ENCODE data around the gene RTN4IP1. TPM values are rescaled to one million over a fixed set of nuclear protein-coding genes. Genes with fewer than 3 reads are reported as not detected.
"Not testable (repeated sequence)": the region's sequence is repeated elsewhere in the genome, so short reads cannot be mapped to it uniquely, and the experiment has no call there.

RTN4IP1 gene
- total RNA-seq, 1 donor from 2014 or later: 0.43 TPM

DNA sequence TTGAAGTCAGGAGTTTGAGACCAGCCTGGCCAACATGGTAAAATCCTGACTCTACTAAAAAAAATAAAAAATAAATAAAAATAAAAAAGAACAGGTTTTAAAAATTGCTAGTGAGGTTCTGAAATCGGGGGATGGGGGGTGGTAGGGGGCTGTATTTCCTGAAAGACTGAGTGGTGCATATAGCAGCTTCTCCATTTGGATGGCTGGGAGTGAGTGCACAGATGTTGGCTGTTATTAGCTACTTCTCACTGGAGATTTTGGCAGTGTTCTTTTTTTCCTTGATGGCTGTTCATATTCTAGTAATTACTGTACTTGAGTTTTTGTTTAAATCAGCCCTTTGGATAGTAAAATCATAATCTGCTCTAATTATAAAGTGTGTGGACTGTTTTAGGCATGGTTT is 79.8 kb downstream of the RTN4IP1 start:
- no peaks in the 10 kb centered on the region for H3K9me3 ChIP-seq
- H3K4me3 ChIP-seq: no peak overlapping the region
- intact Hi-C loops (cut with DNase I): loop anchor here (5.0 kb wide), 1 partner anchor 222 kb away; the partner anchor contains the start of gene ATG5
- H3K27ac ChIP-seq: no peak overlapping the region
- H3K4me1 ChIP-seq: peaks cover 14 to 19% of the 10 kb centered on the region in 2 donors
- TF ChIP-seq, protein P1, sequence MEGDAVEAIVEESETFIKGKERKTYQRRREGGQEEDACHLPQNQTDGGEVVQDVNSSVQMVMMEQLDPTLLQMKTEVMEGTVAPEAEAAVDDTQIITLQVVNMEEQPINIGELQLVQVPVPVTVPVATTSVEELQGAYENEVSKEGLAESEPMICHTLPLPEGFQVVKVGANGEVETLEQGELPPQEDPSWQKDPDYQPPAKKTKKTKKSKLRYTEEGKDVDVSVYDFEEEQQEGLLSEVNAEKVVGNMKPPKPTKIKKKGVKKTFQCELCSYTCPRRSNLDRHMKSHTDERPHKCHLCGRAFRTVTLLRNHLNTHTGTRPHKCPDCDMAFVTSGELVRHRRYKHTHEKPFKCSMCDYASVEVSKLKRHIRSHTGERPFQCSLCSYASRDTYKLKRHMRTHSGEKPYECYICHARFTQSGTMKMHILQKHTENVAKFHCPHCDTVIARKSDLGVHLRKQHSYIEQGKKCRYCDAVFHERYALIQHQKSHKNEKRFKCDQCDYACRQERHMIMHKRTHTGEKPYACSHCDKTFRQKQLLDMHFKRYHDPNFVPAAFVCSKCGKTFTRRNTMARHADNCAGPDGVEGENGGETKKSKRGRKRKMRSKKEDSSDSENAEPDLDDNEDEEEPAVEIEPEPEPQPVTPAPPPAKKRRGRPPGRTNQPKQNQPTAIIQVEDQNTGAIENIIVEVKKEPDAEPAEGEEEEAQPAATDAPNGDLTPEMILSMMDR (IDR thresholded peaks at IDR 0.05): no peak
- no peak for DNase-seq (ENCODE audit: low spot score in 2 of 2)
- H3K27me3 ChIP-seq: no peaks in the 10 kb centered on the region
- peaks cover 0 to 9% of the 10 kb centered on the region in 2 donors for H3K36me3 ChIP-seq

GRCh38 chr6:106548926-106549455 is 80.3 kb downstream of the RTN4IP1 start:
- intact Hi-C loops (cut with DNase I): loop anchor here (5.0 kb wide), 1 partner anchor 222 kb away; the partner anchor contains the start of gene ATG5
- H3K4me1 ChIP-seq: peaks cover 14 to 19% of the 10 kb centered on the region in 2 donors
- H3K4me3 ChIP-seq; DNase-seq (ENCODE audit: low spot score in 2 of 2); H3K27me3 ChIP-seq; H3K27ac ChIP-seq; H3K36me3 ChIP-seq; H3K9me3 ChIP-seq: not testable (repeated sequence)

DNA sequence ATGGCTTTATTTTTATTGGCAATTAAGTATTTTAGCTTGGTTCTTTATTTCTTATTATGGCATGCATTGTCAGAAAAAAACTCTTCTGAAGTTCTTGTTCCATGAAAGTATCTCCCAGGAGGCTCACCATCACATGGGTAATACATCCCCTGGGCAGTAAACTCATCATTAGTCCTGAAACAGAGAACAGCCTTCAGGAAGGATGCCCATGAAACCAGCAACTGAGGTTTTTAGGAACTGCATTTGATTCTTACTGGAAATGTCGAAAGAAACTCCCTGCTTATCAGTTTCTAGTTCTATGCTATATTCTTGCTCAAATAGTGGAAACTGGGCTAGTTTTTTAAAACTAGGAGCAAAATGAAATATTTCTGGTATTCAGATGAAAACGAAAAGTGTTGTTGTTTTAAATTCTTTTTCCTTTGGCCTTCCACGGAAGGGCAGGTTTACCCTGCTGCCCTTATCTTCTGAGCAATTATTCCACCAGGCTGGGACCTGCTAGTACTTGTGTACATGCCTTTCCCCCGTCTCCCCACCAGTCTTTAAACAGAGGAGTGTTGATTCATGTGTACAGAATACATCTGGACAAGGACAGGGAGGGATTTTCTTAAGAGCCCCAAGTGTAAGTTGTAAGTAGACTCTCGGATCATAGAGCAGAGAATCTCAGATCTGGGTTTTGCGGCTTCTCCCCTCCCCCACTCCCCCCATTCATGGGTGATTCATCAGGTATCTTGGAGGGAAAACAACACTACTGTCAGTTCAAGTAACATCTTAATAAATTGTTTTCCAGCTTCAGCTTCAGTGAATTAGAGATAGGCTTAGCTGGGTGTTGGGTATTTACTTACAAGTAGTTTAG is 81.5 kb downstream of the RTN4IP1 start:
- DNase-seq (ENCODE audit: low spot score in 2 of 2): no peak
- intact Hi-C loops (cut with DNase I): loop anchor here (2.0 to 5.0 kb wide), 2 partner anchors 37 to 221 kb away; partner anchors contain the start of gene ATG5
- Histone ChIP-seq H3K36me3 (no peaks in the 10 kb centered on the region), H3K4me1 (peaks cover 14 to 19% of the 10 kb centered on the region in 2 donors), H3K4me3 (no peak overlapping the region), H3K9me3 (no peaks in the 10 kb centered on the region), H3K27me3 (no peaks in the 10 kb centered on the region), H3K27ac (peak overlapping the region; percentile 71 to 79)
- TF ChIP-seq, protein P1 (IDR thresholded peaks at IDR 0.05): no peak

DNA sequence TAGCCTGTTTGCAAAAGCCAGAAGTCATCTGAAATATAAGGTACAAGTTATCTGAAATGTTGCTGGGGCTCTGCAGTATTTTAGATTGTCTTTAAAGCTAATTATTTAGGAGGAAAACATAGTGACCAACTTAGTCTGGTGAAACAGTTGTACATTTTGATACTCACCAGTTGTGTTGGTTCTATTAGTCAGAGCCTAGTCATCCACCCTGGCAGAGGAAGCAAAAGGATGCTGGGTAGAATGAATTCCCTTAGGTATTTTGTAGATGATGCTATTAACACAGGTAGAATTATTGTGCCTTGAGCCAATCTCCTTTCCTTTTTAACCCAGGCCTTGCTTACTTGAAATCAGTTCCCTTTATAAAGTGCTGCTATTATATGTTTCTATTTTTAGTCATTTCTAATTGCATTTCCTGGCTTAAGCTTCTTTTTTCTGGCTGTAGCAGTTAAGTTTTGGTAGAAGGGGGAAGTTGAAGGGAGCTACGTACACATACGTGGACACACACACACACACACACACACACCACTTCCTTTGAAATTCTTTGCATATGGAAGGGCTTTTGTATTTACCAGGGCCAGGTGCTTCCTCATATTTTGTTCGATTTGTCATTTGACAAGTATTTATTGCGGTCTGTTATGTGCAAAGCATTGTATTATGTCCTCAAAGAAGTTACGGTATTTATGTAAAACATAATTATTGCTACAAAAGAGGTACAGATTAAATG is 82.4 kb downstream of the RTN4IP1 start:
- H3K4me1 ChIP-seq: peaks cover 14 to 19% of the 10 kb centered on the region in 2 donors
- intact Hi-C loops (cut with DNase I): loop anchor here (2.0 to 5.0 kb wide), 2 partner anchors 36 to 220 kb away; partner anchors contain the start of gene ATG5
- peak overlapping the region; percentile 71 to 79 for H3K27ac ChIP-seq

GRCh38 chr6:106546261-106546690 is 83.0 kb downstream of the RTN4IP1 start:
- Histone ChIP-seq H3K27me3 (no peaks in the 10 kb centered on the region), H3K4me3 (no peak overlapping the region), H3K9me3 (no peaks in the 10 kb centered on the region), H3K4me1 (peaks cover 14 to 19% of the 10 kb centered on the region in 2 donors), H3K36me3 (no peaks in the 10 kb centered on the region), H3K27ac (peak overlapping the region; percentile 71 to 79)
- DNase-seq (ENCODE audit: low spot score in 2 of 2): no peak
- intact Hi-C loops (cut with DNase I): loop anchor here (2.0 to 5.0 kb wide), 2 partner anchors 35 to 219 kb away; partner anchors contain the start of gene ATG5
- TF ChIP-seq, protein P1 (IDR thresholded peaks at IDR 0.05): no peak

More for the DNA sequence above, 82.4 kb downstream of the RTN4IP1 start:
- DNase-seq (ENCODE audit: low spot score in 2 of 2): peak in 1 of 2 donors; percentile 73
- no peaks in the 10 kb centered on the region for H3K36me3 ChIP-seq
- TF ChIP-seq, protein P1 (IDR thresholded peaks at IDR 0.05): no peak
- H3K27me3 ChIP-seq: no peaks in the 10 kb centered on the region
- H3K9me3 ChIP-seq: no peaks in the 10 kb centered on the region
- no peak overlapping the region for H3K4me3 ChIP-seq
